Uterus (tissue), 4 donors: Measurements from ENCODE around the gene AGXT. TPM values are rescaled to one million over a fixed set of nuclear protein-coding genes. Genes with fewer than 3 reads are reported as not detected.

Experiments used
- DNase-seq, 2 donors: peaks; one replicate each; pipeline ENCODE4 v3.0.0-alpha.2; 2019 to 2020
- H3K27ac ChIP-seq, 2 donors: fragments of 200-600 bp; sonication (generic); 1 replicate in 1 of 2; 2 replicates in 1 of 2; pipeline ENCODE4 v1.5.1; 2016 to 2018
- H3K27me3 ChIP-seq, 2 donors: fragments of 200-600 bp; sonication (generic); one replicate each; pipeline ENCODE4 v1.5.1; 2018 to 2019; ENCODE audit warnings: control low read depth in 1 of 2
- H3K36me3 ChIP-seq, 2 donors: fragments of 200-600 bp; sonication (generic); one replicate each; pipeline ENCODE4 v1.5.1; 2019; ENCODE audit warnings: control low read depth in 1 of 2
- H3K4me1 ChIP-seq, 2 donors: fragments of 200-600 bp; sonication (generic); one replicate each; pipeline ENCODE4 v1.5.1; 2018 to 2019; ENCODE audit warnings: control low read depth in 1 of 2
- H3K4me3 ChIP-seq, 2 donors: fragments of 200-600 bp; sonication (generic); 1 replicate in 1 of 2; 2 replicates in 1 of 2; pipeline ENCODE4 v1.5.1; 2018 to 2019; ENCODE audit warnings: mild to moderate bottlenecking in 1 of 2
- H3K9me3 ChIP-seq, 2 donors: fragments of 200-600 bp; sonication (generic); one replicate each; pipeline ENCODE4 v1.5.1; 2019; ENCODE audit warnings: control low read depth in 1 of 2
- POLR2A ChIP-seq, 2 donors: fragments of 450-650 bp; IDR thresholded peaks; one replicate each; pipeline ENCODE4 v1.6.1; 2016; ENCODE audit warnings: antibody characterized with exemption in 2 of 2, mild to moderate bottlenecking in 1 of 2, moderate library complexity in 1 of 2
- intact Hi-C: fragments of 100-400 bp; cut with DNase I; formaldehyde crosslinking; loops from one replicate; pipeline ENCODE4 v1.15.1; 2023; ENCODE audit warnings: low total_unique reads
- total RNA-seq, 4 donors: library from RNA; depleted of rRNA in 3 of 4; stranded (reverse); fragments of >200 nt in 3 of 4; gene quantifications; one replicate each; pipeline versions ENCODE4 v1.1.0 to v1.2.4, GENCODE V29; 2014 to 2023
- TF ChIP-seq, protein P1 (sequence below), 4 experiments: fragments of 200-600 bp in 2 of 4; fragments of 450-650 bp in 2 of 4; sonication (generic) in 2 of 4; IDR thresholded peaks; one replicate each; pipeline ENCODE4 v1.5.1; 2016 to 2019; ENCODE audit warnings: antibody characterized with exemption in 4 of 4, mild to moderate bottlenecking in 2 of 4, moderate library complexity in 1 of 4
- donor health status: DM: yes; HTN: yes; CAD: no.

AGXT gene
- total RNA-seq, 4 donors from 2014 or later: not detected

GRCh38 chr2:240865391-240865790, 3.2 kb upstream of the AGXT start:
- no peak for TF ChIP-seq POLR2A (IDR thresholded peaks at IDR 0.05)
- TF ChIP-seq, protein P1, sequence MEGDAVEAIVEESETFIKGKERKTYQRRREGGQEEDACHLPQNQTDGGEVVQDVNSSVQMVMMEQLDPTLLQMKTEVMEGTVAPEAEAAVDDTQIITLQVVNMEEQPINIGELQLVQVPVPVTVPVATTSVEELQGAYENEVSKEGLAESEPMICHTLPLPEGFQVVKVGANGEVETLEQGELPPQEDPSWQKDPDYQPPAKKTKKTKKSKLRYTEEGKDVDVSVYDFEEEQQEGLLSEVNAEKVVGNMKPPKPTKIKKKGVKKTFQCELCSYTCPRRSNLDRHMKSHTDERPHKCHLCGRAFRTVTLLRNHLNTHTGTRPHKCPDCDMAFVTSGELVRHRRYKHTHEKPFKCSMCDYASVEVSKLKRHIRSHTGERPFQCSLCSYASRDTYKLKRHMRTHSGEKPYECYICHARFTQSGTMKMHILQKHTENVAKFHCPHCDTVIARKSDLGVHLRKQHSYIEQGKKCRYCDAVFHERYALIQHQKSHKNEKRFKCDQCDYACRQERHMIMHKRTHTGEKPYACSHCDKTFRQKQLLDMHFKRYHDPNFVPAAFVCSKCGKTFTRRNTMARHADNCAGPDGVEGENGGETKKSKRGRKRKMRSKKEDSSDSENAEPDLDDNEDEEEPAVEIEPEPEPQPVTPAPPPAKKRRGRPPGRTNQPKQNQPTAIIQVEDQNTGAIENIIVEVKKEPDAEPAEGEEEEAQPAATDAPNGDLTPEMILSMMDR (IDR thresholded peaks at IDR 0.05): no peak
- no peaks in the 10 kb centered on the region for H3K27me3 ChIP-seq
- H3K4me3 ChIP-seq: no peak overlapping the region
- intact Hi-C loops: no loop called here
- H3K4me1 ChIP-seq: no peaks in the 10 kb centered on the region
- no peak overlapping the region for H3K27ac ChIP-seq
- no peaks in the 10 kb centered on the region for H3K9me3 ChIP-seq
- no peak for DNase-seq
- H3K36me3 ChIP-seq: no peaks in the 10 kb centered on the region

- H3K4me3 ChIP-seq: no peak overlapping the region
- TF ChIP-seq, protein P1 (IDR thresholded peaks at IDR 0.05): no peak
- TF ChIP-seq POLR2A (IDR thresholded peaks at IDR 0.05): no peak
These were observed 708 bp downstream of the AGXT start for GRCh38 chr2:240869109-240869955.

DNA sequence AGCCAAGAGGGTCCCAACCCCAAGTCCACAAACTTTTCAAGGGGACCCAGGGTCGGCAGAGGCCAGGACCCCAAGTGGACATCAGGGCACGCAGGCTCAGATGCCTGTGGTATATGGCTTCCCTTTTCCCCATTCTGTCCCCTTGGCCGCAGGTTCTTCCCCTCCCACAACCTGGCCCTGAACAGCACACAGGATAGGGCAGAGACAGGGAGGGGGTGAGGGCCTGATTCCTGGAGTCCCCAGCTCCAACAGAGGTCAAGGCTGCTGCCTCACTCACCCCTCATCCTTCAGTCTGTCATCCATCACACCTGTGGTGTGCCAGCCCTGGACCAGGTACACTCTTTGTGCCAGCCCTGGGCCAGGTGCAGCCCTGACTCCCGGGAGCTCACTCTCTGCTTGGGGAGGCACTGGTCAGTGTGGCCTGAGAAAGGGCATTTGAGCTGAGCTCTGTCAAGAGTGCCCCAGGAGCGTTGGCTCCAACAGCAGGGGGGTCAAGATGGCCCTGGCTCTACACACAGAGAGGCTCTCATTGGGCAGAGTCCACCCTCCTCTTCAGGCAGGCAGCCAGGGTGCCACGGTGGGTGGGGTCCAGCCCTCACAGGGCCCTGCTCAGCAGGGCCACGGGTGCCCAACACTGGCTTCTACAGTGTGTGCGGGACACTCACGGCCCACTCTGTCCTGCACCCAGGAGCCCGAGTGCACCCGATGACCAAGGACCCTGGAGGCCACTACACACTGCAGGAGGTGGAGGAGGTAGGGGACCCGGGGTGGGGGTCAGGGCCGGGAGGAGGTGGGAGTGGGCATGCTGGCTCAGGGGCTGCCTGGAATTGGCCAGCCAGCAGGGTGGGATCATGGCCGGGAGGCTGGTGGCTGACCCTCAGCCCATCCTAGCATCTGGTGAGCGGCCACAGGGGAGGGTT, 1.6 kb downstream of the AGXT start:
- Histone ChIP-seq H3K27ac (no peak overlapping the region), H3K36me3 (no peaks in the 10 kb centered on the region), H3K4me1 (no peaks in the 10 kb centered on the region), H3K4me3 (no peak overlapping the region), H3K9me3 (no peaks in the 10 kb centered on the region), H3K27me3 (no peaks in the 10 kb centered on the region)
- intact Hi-C loops: no loop called here
- no peak for DNase-seq
- TF ChIP-seq POLR2A (IDR thresholded peaks at IDR 0.05): no peak
- TF ChIP-seq, protein P1 (IDR thresholded peaks at IDR 0.05): no peak

More at GRCh38 chr2:240869109-240869955, 708 bp downstream of the AGXT start:
- no peak for DNase-seq
- Histone ChIP-seq H3K27ac (no peak overlapping the region), H3K9me3 (no peaks in the 10 kb centered on the region), H3K4me1 (no peaks in the 10 kb centered on the region), H3K36me3 (no peaks in the 10 kb centered on the region), H3K27me3 (no peaks in the 10 kb centered on the region)
- intact Hi-C loops: no loop called here

- intact Hi-C loops: no loop called here
- Histone ChIP-seq H3K36me3 (no peaks in the 10 kb centered on the region), H3K27ac (no peak overlapping the region), H3K9me3 (no peaks in the 10 kb centered on the region), H3K4me1 (no peaks in the 10 kb centered on the region), H3K4me3 (no peak overlapping the region), H3K27me3 (no peaks in the 10 kb centered on the region)
- no peak for DNase-seq
- TF ChIP-seq POLR2A (IDR thresholded peaks at IDR 0.05): no peak
- TF ChIP-seq, protein P1 (IDR thresholded peaks at IDR 0.05): no peak
These were observed 2.7 kb downstream of the AGXT start for GRCh38 chr2:240871071-240871958.
